Natural killer cell (primary cell): ENCODE results near the gene DIP2C. TPM values are rescaled to one million over a fixed set of nuclear protein-coding genes. Genes with fewer than 3 reads are reported as not detected.

Experiments
- ATAC-seq, 3 donors: fragments of 150-1000 bp in 2 of 3; fragments of 200-7000 bp in 1 of 3; cut with Tn5 transposase; 1 replicate in 1 of 3; 2 replicates in 2 of 3; pipeline ENCODE4 v1.10.0; 2021; ENCODE audit warnings: mild to moderate bottlenecking in 2 of 3, moderate library complexity in 2 of 3
- DNase-seq, 2 donors: peaks; one replicate each; pipeline versions ENCODE4 v3.0.0 to v3.0.0-alpha.2; 2013 to 2021; ENCODE audit warnings: mixed read lengths in 1 of 2
- H3K27ac ChIP-seq: one replicate; pipeline ENCODE4 v1.5.1; 2013; ENCODE audit warnings: mild to moderate bottlenecking, low read length
- H3K27me3 ChIP-seq: one replicate; pipeline ENCODE4 v1.6.1; 2013; ENCODE audit warnings: low read length; ENCODE audit not compliant: control insufficient read depth, insufficient read depth
- H3K36me3 ChIP-seq: one replicate; pipeline ENCODE4 v1.6.1; 2013; ENCODE audit warnings: low read length; ENCODE audit not compliant: control insufficient read depth, insufficient read depth
- H3K4me1 ChIP-seq: one replicate; pipeline ENCODE4 v1.6.1; 2013; ENCODE audit warnings: low read length; ENCODE audit not compliant: control insufficient read depth, insufficient read depth
- H3K4me3 ChIP-seq: one replicate; pipeline ENCODE4 v1.5.1; 2013; ENCODE audit warnings: low read length
- H3K9me3 ChIP-seq: one replicate; pipeline ENCODE4 v1.6.1; 2013; ENCODE audit warnings: low read length; ENCODE audit not compliant: control insufficient read depth, insufficient read depth
- H3K27ac Mint-ChIP-seq, 2 donors: one replicate each; pipeline ENCODE4 v1.8.0; 2022; ENCODE audit warnings: mild to moderate bottlenecking in 2 of 2, mixed read lengths in 2 of 2, moderate library complexity in 1 of 2
- H3K27me3 Mint-ChIP-seq, 2 donors: one replicate each; pipeline ENCODE4 v1.8.0; 2022; ENCODE audit warnings: low read depth in 2 of 2, mixed read lengths in 2 of 2
- H3K36me3 Mint-ChIP-seq: one replicate; pipeline ENCODE4 v1.8.0; 2022; ENCODE audit warnings: mixed read lengths
- H3K4me1 Mint-ChIP-seq, 2 donors: one replicate each; pipeline ENCODE4 v1.8.0; 2022; ENCODE audit warnings: mixed read lengths in 2 of 2
- H3K4me3 Mint-ChIP-seq: one replicate; pipeline ENCODE4 v1.8.0; 2022; ENCODE audit warnings: mild to moderate bottlenecking, moderate library complexity, mixed read lengths
- H3K9me3 Mint-ChIP-seq, 2 donors: one replicate each; pipeline ENCODE4 v1.8.0; 2022; ENCODE audit warnings: mixed read lengths in 2 of 2
- CTCF ChIP-seq: fragments of 200-600 bp; IDR thresholded peaks from one replicate; pipeline ENCODE4 v1.8.0; 2022; ENCODE audit warnings: antibody characterized with exemption
- WGBS: methylation state at CpG from one replicate; pipeline ENCODE4 v1.1.7; 2013; ENCODE audit warnings: missing lambda C conversion rate; ENCODE audit not compliant: insufficient coverage; 5-methylcytosine and 5-hydroxymethylcytosine counted together
- intact Hi-C: fragments of 100-400 bp; cut with micrococcal nuclease; formaldehyde crosslinking; loops from one replicate; pipeline ENCODE4 v1.14.2; 2022
- total RNA-seq, 4 donors: library from RNA; stranded (reverse); fragments of 120-200 nt in 1 of 4; gene quantifications; one replicate each; pipeline versions ENCODE4 v1.2.3 to v1.2.4, GENCODE V29; 2013 to 2022

Gene DIP2C
- total RNA-seq, 3 donors from 2014 or later (not counting 1 experiment from before 2014, with no cell fraction given) = 1.5 to 5.8 (median 3.8) TPM

GRCh38 chr10:385571-386300 lies 303.7 kb downstream of the DIP2C start:
- TF ChIP-seq CTCF = no peak
- Mint-ChIP-seq H3K36me3 (peaks cover 10% of the 10 kb centered on the region), H3K4me3 (no peak overlapping the region), H3K27ac (no peak overlapping the region), H3K9me3 (peaks cover 2% of the 10 kb centered on the region in 2 donors), H3K27me3 (peaks cover 25 to 28% of the 10 kb centered on the region in 2 donors), H3K4me1 (peaks cover 28 to 33% of the 10 kb centered on the region in 2 donors)
- DNase-seq (no peak), ATAC-seq (no peak)
- 82% methylated on average over 31 of the region's 31 CpGs for WGBS
- H3K36me3 ChIP-seq = no peaks in the 10 kb centered on the region
- intact Hi-C loops = no loop called here
- peaks cover 8% of the 10 kb centered on the region for H3K9me3 ChIP-seq
- H3K4me1 ChIP-seq = peaks cover 30% of the 10 kb centered on the region
- no peaks in the 10 kb centered on the region for H3K27me3 ChIP-seq
- no peak overlapping the region for H3K27ac ChIP-seq
- no peak overlapping the region for H3K4me3 ChIP-seq

- intact Hi-C loops = no loop called here
- H3K27me3 Mint-ChIP-seq = peaks cover 28 to 32% of the 10 kb centered on the region in 2 donors
- Histone ChIP-seq H3K27me3 (no peaks in the 10 kb centered on the region), H3K27ac (no peak overlapping the region), H3K4me1 (peaks cover 30% of the 10 kb centered on the region), H3K9me3 (peaks cover 8% of the 10 kb centered on the region), H3K36me3 (no peaks in the 10 kb centered on the region), H3K4me3 (no peak overlapping the region)
- H3K4me3 Mint-ChIP-seq = no peak overlapping the region
- no peak overlapping the region for H3K27ac Mint-ChIP-seq
- peaks cover 10% of the 10 kb centered on the region for H3K36me3 Mint-ChIP-seq
- peaks cover 2% of the 10 kb centered on the region in 2 donors for H3K9me3 Mint-ChIP-seq
- 91% methylated on average over 27 of the region's 27 CpGs for WGBS
- peaks cover 29 to 34% of the 10 kb centered on the region in 2 donors for H3K4me1 Mint-ChIP-seq
- no peak for ATAC-seq
- no peak for TF ChIP-seq CTCF
- no peak for DNase-seq
These were observed 304.7 kb downstream of the DIP2C start for GRCh38 chr10:384538-385305.

GRCh38 chr10:383519-383918 lies 305.9 kb downstream of the DIP2C start:
- Mint-ChIP-seq H3K36me3 (peaks cover 10% of the 10 kb centered on the region), H3K4me1 (peaks cover 29 to 36% of the 10 kb centered on the region in 2 donors), H3K9me3 (peaks cover 2% of the 10 kb centered on the region in 2 donors), H3K27me3 (peaks cover 28 to 35% of the 10 kb centered on the region in 2 donors), H3K4me3 (no peak overlapping the region), H3K27ac (no peak overlapping the region)
- Histone ChIP-seq H3K4me3 (no peak overlapping the region), H3K27me3 (no peaks in the 10 kb centered on the region), H3K9me3 (peaks cover 8% of the 10 kb centered on the region), H3K27ac (no peak overlapping the region), H3K4me1 (peaks cover 30% of the 10 kb centered on the region), H3K36me3 (no peaks in the 10 kb centered on the region)
- WGBS = 88% methylated on average over 6 of the region's 6 CpGs
- no peak for DNase-seq
- TF ChIP-seq CTCF = no peak
- no peak for ATAC-seq
- intact Hi-C loops = no loop called here
